Right atrium auricular region (tissue), 2 donors: ENCODE measurements around the gene ASTL. TPM values are rescaled to one million over a fixed set of nuclear protein-coding genes. Genes with fewer than 3 reads are reported as not detected.

Source experiments
- DNase-seq: peaks from one replicate; pipeline ENCODE4 v3.0.0-alpha.2; 2019; ENCODE audit warnings: low spot score
- H3K27ac ChIP-seq, 2 donors: fragments of 200-600 bp; sonication (generic); 1 replicate in 1 of 2; 2 replicates in 1 of 2; pipeline ENCODE4 v1.5.1; 2016 to 2019
- H3K27me3 ChIP-seq, 2 donors: fragments of 200-600 bp; sonication (generic); one replicate each; pipeline versions ENCODE4 v1.5.1 to v1.6.0; 2017 to 2019
- H3K36me3 ChIP-seq: fragments of 200-600 bp; sonication (generic); one replicate; pipeline ENCODE4 v1.5.1; 2016
- H3K4me1 ChIP-seq, 2 donors: fragments of 200-600 bp; sonication (generic); one replicate each; pipeline versions ENCODE4 v1.5.1 to v1.6.0; 2017 to 2019
- H3K4me3 ChIP-seq, 2 donors: fragments of 200-600 bp; sonication (generic); 1 replicate in 1 of 2; 2 replicates in 1 of 2; pipeline ENCODE4 v1.5.1; 2017 to 2019; ENCODE audit warnings: mild to moderate bottlenecking in 1 of 2, moderate library complexity in 1 of 2
- H3K9me3 ChIP-seq, 2 donors: fragments of 200-600 bp; sonication (generic); one replicate each; pipeline ENCODE4 v1.5.1; 2019
- CTCF ChIP-seq, 2 donors: fragments of 200-600 bp; sonication (generic); IDR thresholded peaks; one replicate each; pipeline ENCODE4 v1.5.1; 2019; ENCODE audit warnings: antibody characterized with exemption in 2 of 2
- total RNA-seq, 2 donors: library from RNA; depleted of rRNA; stranded (reverse); fragments of >200 nt; gene quantifications; one replicate each; pipeline ENCODE4 v1.1.0, GENCODE V29; 2016

Gene ASTL
- total RNA-seq: not detected

- Histone ChIP-seq H3K4me3 (no peak within 1 kb of the TSS), H3K36me3 (no peaks in the 10 kb centered on the region), H3K4me1 (peaks cover 0 to 3% of the 10 kb centered on the region in 2 donors), H3K27me3 (no peaks in the 10 kb centered on the region), H3K9me3 (no peaks in the 10 kb centered on the region), H3K27ac (no peak within 1 kb of the TSS)
- peak; percentile 17 to 69 for TF ChIP-seq CTCF (IDR thresholded peaks at IDR 0.05)
- DNase-seq: no peak
Observed at GRCh38 chr2:96138179-96139145, at the start of gene ASTL. TSS of gene ASTL (minus strand) at chr2:96138502. CDS start at chr2:96138436, 66 bp downstream.

DNA sequence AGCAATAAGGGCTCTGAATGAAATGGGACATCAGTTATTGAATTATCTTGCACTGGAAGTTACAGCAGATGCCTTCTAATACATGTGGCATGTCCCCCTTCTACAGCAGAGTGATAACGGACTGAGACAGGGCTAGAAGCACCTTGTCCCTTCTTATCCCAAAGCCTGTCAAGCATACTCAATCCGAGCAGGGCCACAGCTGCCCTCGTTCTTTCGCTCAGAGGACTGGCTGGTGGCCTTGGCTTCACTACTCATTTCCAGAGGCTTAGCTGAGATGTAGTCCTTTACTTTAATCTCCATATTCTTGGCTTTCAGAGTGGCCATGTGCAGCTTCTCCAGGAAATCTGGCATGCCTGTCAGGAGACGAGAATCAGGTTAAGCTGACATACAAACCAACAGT, 48.3 kb upstream of the ASTL start:
- TF ChIP-seq CTCF (IDR thresholded peaks at IDR 0.05): no peak
- Histone ChIP-seq H3K4me1 (peaks cover 0 to 16% of the 10 kb centered on the region in 2 donors), H3K36me3 (peaks cover 79% of the 10 kb centered on the region), H3K27me3 (no peaks in the 10 kb centered on the region), H3K4me3 (no peak overlapping the region), H3K27ac (peak overlapping the region in 1 of 2 donors; percentile 41), H3K9me3 (no peaks in the 10 kb centered on the region)
- no peak for DNase-seq

DNA sequence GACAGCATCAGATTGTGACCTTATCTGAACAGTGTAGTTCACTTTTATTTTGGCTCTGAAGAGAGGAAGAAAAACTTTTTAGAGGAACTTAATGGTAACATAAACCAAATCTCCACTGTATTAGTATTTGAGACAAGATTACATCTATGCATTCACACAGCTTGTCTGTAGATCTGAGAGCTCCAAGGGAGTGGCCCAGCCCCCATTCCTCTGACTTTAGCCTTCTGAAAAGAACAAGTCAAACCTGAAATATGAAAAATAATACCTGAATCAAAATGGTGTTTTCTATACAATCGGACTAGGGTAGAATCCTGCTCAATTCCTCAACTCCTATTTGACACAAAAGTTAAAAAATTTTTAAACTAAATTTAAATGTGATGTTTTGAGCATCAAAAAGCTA, 47.2 kb upstream of the ASTL start:
- Histone ChIP-seq H3K36me3 (peaks cover 68% of the 10 kb centered on the region), H3K4me1 (peaks cover 0 to 16% of the 10 kb centered on the region in 2 donors), H3K4me3 (no peak overlapping the region), H3K27me3 (no peaks in the 10 kb centered on the region), H3K9me3 (no peaks in the 10 kb centered on the region), H3K27ac (no peak overlapping the region)
- no peak for DNase-seq
- no peak for TF ChIP-seq CTCF (IDR thresholded peaks at IDR 0.05)

GRCh38 chr2:96184989-96185388, 46.7 kb upstream of the ASTL start:
- Histone ChIP-seq H3K27me3 (no peaks in the 10 kb centered on the region), H3K27ac (no peak overlapping the region), H3K36me3 (peaks cover 63% of the 10 kb centered on the region), H3K4me1 (peaks cover 0 to 16% of the 10 kb centered on the region in 2 donors), H3K4me3 (no peak overlapping the region), H3K9me3 (no peaks in the 10 kb centered on the region)
- DNase-seq: no peak
- TF ChIP-seq CTCF (IDR thresholded peaks at IDR 0.05): no peak

DNA sequence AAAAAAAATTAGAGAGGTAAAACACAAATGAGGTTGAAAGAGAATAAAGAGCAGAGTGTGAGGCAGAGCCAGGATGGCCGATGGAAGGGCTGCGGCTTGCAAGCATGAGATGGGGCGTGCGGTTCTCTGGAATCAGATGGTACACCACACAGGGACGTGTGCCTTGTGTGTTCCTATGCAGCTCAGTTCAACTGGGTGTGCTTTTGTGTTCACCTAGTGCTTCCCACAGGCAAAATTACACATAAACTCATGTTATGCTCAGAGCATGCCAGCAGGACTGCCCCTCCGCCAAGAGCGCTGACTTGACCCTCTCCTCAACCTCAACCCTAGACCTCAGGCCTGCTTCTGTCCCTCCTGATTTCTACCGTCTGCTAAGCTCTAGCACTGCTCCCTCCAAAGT, 45.9 kb upstream of the ASTL start:
- no peak for TF ChIP-seq CTCF (IDR thresholded peaks at IDR 0.05)
- no peak overlapping the region for H3K27ac ChIP-seq
- H3K36me3 ChIP-seq: peaks cover 55% of the 10 kb centered on the region
- DNase-seq: no peak
- H3K4me3 ChIP-seq: no peak overlapping the region
- no peaks in the 10 kb centered on the region for H3K9me3 ChIP-seq
- H3K27me3 ChIP-seq: no peaks in the 10 kb centered on the region
- peaks cover 0 to 16% of the 10 kb centered on the region in 2 donors for H3K4me1 ChIP-seq
